ENCODE measurements around the gene PRSS22. TPM values are rescaled to one million over a fixed set of nuclear protein-coding genes. Genes with fewer than 3 reads are reported as not detected.

Gene PRSS22
- total and polyA plus RNA-seq, 2 experiments from 2014 or later: not detected

GRCh38 chr16:2822496-2822895, 35.5 kb downstream of the PRSS22 start:
- DNase-seq (ENCODE audit: low read depth in 1 of 2, low spot score in 1 of 2): no peak
- Histone ChIP-seq H3K27ac (no peak overlapping the region), H3K9me3 (ENCODE audit: low read depth) (no peaks in the 10 kb centered on the region), H3K4me3 (no peak overlapping the region), H3K27me3 (no peaks in the 10 kb centered on the region), H3K36me3 (no peaks in the 10 kb centered on the region), H3K4me1 (ENCODE audit: low read depth) (no peaks in the 10 kb centered on the region)
- no peak for TF ChIP-seq CTCF (IDR thresholded peaks at IDR 0.05; ENCODE audit: low read depth, low read length)

GRCh38 chr16:2822158-2822495, 35.8 kb downstream of the PRSS22 start:
- TF ChIP-seq CTCF (IDR thresholded peaks at IDR 0.05; ENCODE audit: low read depth, low read length): no peak
- DNase-seq (ENCODE audit: low read depth in 1 of 2, low spot score in 1 of 2): no peak
- H3K27me3 ChIP-seq: no peaks in the 10 kb centered on the region

GRCh38 chr16:2821487-2822157, 36.3 kb downstream of the PRSS22 start:
- no peak for DNase-seq (ENCODE audit: low read depth in 1 of 2, low spot score in 1 of 2)
- Histone ChIP-seq H3K27me3 (no peaks in the 10 kb centered on the region), H3K4me3 (no peak overlapping the region), H3K9me3 (ENCODE audit: low read depth) (no peaks in the 10 kb centered on the region), H3K27ac (no peak overlapping the region), H3K4me1 (ENCODE audit: low read depth) (no peaks in the 10 kb centered on the region), H3K36me3 (no peaks in the 10 kb centered on the region)
- no peak for TF ChIP-seq CTCF (IDR thresholded peaks at IDR 0.05; ENCODE audit: low read depth, low read length)

More at GRCh38 chr16:2822158-2822495, 35.8 kb downstream of the PRSS22 start:
- Histone ChIP-seq H3K9me3 (ENCODE audit: low read depth) (no peaks in the 10 kb centered on the region), H3K4me3 (no peak overlapping the region), H3K4me1 (ENCODE audit: low read depth) (no peaks in the 10 kb centered on the region), H3K27ac (no peak overlapping the region), H3K36me3 (no peaks in the 10 kb centered on the region)

- TF ChIP-seq CTCF (IDR thresholded peaks at IDR 0.05; ENCODE audit: low read depth, low read length): no peak
- Histone ChIP-seq H3K36me3 (no peaks in the 10 kb centered on the region), H3K9me3 (ENCODE audit: low read depth) (no peaks in the 10 kb centered on the region), H3K27ac (no peak overlapping the region), H3K4me3 (no peak overlapping the region), H3K27me3 (no peaks in the 10 kb centered on the region), H3K4me1 (ENCODE audit: low read depth) (no peaks in the 10 kb centered on the region)
- DNase-seq (ENCODE audit: low read depth in 1 of 2, low spot score in 1 of 2): no peak
Observed at GRCh38 chr16:2820836-2821486, 37.0 kb downstream of the PRSS22 start.

GRCh38 chr16:2819939-2820835, 37.8 kb downstream of the PRSS22 start:
- DNase-seq (ENCODE audit: low read depth in 1 of 2, low spot score in 1 of 2): no peak
- no peak overlapping the region for H3K4me3 ChIP-seq

More at GRCh38 chr16:2819939-2820835, 37.8 kb downstream of the PRSS22 start:
- H3K9me3 ChIP-seq (ENCODE audit: low read depth): no peaks in the 10 kb centered on the region
- H3K27ac ChIP-seq: no peak overlapping the region
- H3K4me1 ChIP-seq (ENCODE audit: low read depth): no peaks in the 10 kb centered on the region
- no peak for TF ChIP-seq CTCF (IDR thresholded peaks at IDR 0.05; ENCODE audit: low read depth, low read length)
- no peaks in the 10 kb centered on the region for H3K36me3 ChIP-seq
- no peaks in the 10 kb centered on the region for H3K27me3 ChIP-seq

Measured in cardiac muscle cell (in vitro differentiated cells and primary cell).